ENCODE data around the gene ERG. TPM values are rescaled to one million over a fixed set of nuclear protein-coding genes. Genes with fewer than 3 reads are reported as not detected.

The ERG gene
- total RNA-seq, 2 donors from 2014 or later = 2.5 to 6.7 TPM

GRCh38 chr21:38506661-38507281, 8.5 kb upstream of the ERG start:
- Histone ChIP-seq H3K27me3 (no peaks in the 10 kb centered on the region), H3K4me1 (peaks cover 4% of the 10 kb centered on the region), H3K9ac (ENCODE audit: low read depth in 2 of 2, low read length in 2 of 2) (peak overlapping the region in 1 of 2 donors; percentile 22), H3K4me3 (no peak overlapping the region), H3K36me3 (no peaks in the 10 kb centered on the region), H3K9me3 (no peaks in the 10 kb centered on the region), H3K27ac (peak overlapping the region; percentile 24)
- peak; percentile 74 for DNase-seq
- intact Hi-C loops (cut with DNase I) = loop anchor here (5.0 kb wide), 2 partner anchors 206 to 631 kb away; no protein-coding TSS in a partner anchor
- TF ChIP-seq CTCF (IDR thresholded peaks at IDR 0.05) = no peak

- Histone ChIP-seq H3K4me3 (no peak overlapping the region), H3K4me1 (peaks cover 4% of the 10 kb centered on the region), H3K9me3 (no peaks in the 10 kb centered on the region), H3K27me3 (no peaks in the 10 kb centered on the region), H3K36me3 (no peaks in the 10 kb centered on the region), H3K9ac (ENCODE audit: low read depth in 2 of 2, low read length in 2 of 2) (no peak overlapping the region), H3K27ac (peak overlapping the region; percentile 24)
- intact Hi-C loops (cut with DNase I) = loop anchor here (5.0 kb wide), 2 partner anchors 206 to 631 kb away; no protein-coding TSS in a partner anchor
- TF ChIP-seq CTCF (IDR thresholded peaks at IDR 0.05) = peak; percentile 49
- peak; percentile 71 for DNase-seq
These were observed 7.6 kb upstream of the ERG start for GRCh38 chr21:38505654-38506523.

- Histone ChIP-seq H3K4me3 (no peak overlapping the region), H3K27me3 (no peaks in the 10 kb centered on the region), H3K27ac (no peak overlapping the region), H3K9me3 (no peaks in the 10 kb centered on the region), H3K9ac (ENCODE audit: low read depth in 2 of 2, low read length in 2 of 2) (no peak overlapping the region), H3K36me3 (no peaks in the 10 kb centered on the region), H3K4me1 (peaks cover 4% of the 10 kb centered on the region)
- no peak for TF ChIP-seq CTCF (IDR thresholded peaks at IDR 0.05)
- intact Hi-C loops (cut with DNase I) = no loop called here
- DNase-seq = no peak
These were observed 5.8 kb upstream of the ERG start for GRCh38 chr21:38504066-38504465.

GRCh38 chr21:38503583-38503982, 5.3 kb upstream of the ERG start:
- DNase-seq = no peak
- Histone ChIP-seq H3K9ac (ENCODE audit: low read depth in 2 of 2, low read length in 2 of 2) (no peak overlapping the region), H3K4me3 (no peak overlapping the region), H3K9me3 (no peaks in the 10 kb centered on the region), H3K4me1 (peaks cover 4% of the 10 kb centered on the region), H3K27ac (no peak overlapping the region), H3K36me3 (no peaks in the 10 kb centered on the region), H3K27me3 (no peaks in the 10 kb centered on the region)
- intact Hi-C loops (cut with DNase I) = no loop called here
- TF ChIP-seq CTCF (IDR thresholded peaks at IDR 0.05) = no peak

- no peaks in the 10 kb centered on the region for H3K4me1 ChIP-seq
- TF ChIP-seq CTCF (IDR thresholded peaks at IDR 0.05) = no peak
- no peak overlapping the region for H3K4me3 ChIP-seq
- H3K9me3 ChIP-seq = no peaks in the 10 kb centered on the region
- H3K36me3 ChIP-seq = no peaks in the 10 kb centered on the region
- H3K27me3 ChIP-seq = no peaks in the 10 kb centered on the region
- DNase-seq = no peak
- H3K9ac ChIP-seq (ENCODE audit: low read depth in 2 of 2, low read length in 2 of 2) = no peak overlapping the region
- no peak overlapping the region for H3K27ac ChIP-seq
- intact Hi-C loops (cut with DNase I) = no loop called here
These were observed 1.8 kb upstream of the ERG start for GRCh38 chr21:38500073-38500472.

Data from colonic mucosa (tissue), 4 donors.